ENCODE results near the gene PSENEN.
"Not testable (repeated sequence)": the region's sequence is repeated elsewhere in the genome, so short reads cannot be mapped to it uniquely, and the experiment has no call there.

PSENEN gene

GRCh38 chr19:35790981-35791813 lies 45.7 kb downstream of the PSENEN start:
- no peak for DNase-seq

GRCh38 chr19:35791814-35792279 lies 46.4 kb downstream of the PSENEN start:
- DNase-seq = no peak

- DNase-seq = no peak
Observed at GRCh38 chr19:35792312-35792711, 46.9 kb downstream of the PSENEN start.

- DNase-seq = no peak
Observed at GRCh38 chr19:35792888-35793287, 47.4 kb downstream of the PSENEN start.

GRCh38 chr19:35793381-35794165 lies 48.1 kb downstream of the PSENEN start:
- no peak for DNase-seq

GRCh38 chr19:35795564-35795963 lies 50.1 kb downstream of the PSENEN start:
- not testable (repeated sequence) for DNase-seq
